Measurements from ENCODE around the gene ECM1.

DNA sequence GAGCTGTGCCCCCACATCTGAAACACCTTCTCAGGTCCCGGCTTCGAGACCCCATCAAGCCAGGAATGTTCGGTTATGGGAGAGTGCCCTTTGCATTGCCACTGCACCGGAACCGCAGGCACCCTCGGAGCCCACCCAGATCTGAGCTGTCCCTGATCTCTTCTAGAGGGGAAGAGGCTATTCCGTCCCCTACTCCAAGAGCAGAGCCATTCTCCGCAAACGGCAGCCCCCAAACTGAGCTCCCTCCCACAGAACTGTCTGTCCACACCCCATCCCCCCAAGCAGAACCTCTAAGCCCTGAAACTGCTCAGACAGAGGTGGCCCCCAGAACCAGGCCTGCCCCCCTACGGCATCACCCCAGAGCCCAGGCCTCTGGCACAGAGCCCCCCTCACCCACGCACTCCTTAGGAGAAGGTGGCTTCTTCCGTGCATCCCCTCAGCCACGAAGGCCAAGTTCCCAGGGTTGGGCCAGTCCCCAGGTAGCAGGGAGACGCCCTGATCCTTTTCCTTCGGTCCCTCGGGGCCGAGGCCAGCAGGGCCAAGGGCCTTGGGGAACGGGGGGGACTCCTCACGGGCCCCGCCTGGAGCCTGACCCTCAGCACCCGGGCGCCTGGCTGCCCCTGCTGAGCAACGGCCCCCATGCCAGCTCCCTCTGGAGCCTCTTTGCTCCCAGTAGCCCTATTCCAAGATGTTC is 45.6 kb downstream of the ECM1 start:
- TF ChIP-seq, protein P1, sequence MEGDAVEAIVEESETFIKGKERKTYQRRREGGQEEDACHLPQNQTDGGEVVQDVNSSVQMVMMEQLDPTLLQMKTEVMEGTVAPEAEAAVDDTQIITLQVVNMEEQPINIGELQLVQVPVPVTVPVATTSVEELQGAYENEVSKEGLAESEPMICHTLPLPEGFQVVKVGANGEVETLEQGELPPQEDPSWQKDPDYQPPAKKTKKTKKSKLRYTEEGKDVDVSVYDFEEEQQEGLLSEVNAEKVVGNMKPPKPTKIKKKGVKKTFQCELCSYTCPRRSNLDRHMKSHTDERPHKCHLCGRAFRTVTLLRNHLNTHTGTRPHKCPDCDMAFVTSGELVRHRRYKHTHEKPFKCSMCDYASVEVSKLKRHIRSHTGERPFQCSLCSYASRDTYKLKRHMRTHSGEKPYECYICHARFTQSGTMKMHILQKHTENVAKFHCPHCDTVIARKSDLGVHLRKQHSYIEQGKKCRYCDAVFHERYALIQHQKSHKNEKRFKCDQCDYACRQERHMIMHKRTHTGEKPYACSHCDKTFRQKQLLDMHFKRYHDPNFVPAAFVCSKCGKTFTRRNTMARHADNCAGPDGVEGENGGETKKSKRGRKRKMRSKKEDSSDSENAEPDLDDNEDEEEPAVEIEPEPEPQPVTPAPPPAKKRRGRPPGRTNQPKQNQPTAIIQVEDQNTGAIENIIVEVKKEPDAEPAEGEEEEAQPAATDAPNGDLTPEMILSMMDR (optimal IDR thresholded peaks at IDR 0.05 in 1 of 3, IDR thresholded peaks at IDR 0.05 in 1 of 3, conservative IDR thresholded peaks at IDR 0.05 in 1 of 3; ENCODE audit: extremely low read depth in 1 of 3, insufficient read depth in 2 of 3, low read length in 3 of 3), result no peak
- no peak for TF ChIP-seq EZH2 (IDR thresholded peaks at IDR 0.05; ENCODE audit: low read length)

Measured in keratinocyte (primary cell).